Measurements from ENCODE around the gene TLE5. TPM values are rescaled to one million over a fixed set of nuclear protein-coding genes. Genes with fewer than 3 reads are reported as not detected.

The TLE5 gene
- total and polyA plus RNA-seq, 2 experiments from 2014 or later = 130 to 154 TPM

- Mint-ChIP-seq H3K36me3 (ENCODE audit: low read depth) (no peaks in the 10 kb centered on the region), H3K9me3 (peaks cover 9% of the 10 kb centered on the region), H3K27me3 (ENCODE audit: insufficient read depth, low read depth, poor library complexity) (peaks cover 9% of the 10 kb centered on the region), H3K4me3 (no peak overlapping the region), H3K27ac (no peak overlapping the region), H3K4me1 (no peaks in the 10 kb centered on the region)
- Histone ChIP-seq H3K36me3 (ENCODE audit: insufficient read depth) (no peaks in the 10 kb centered on the region), H3K4me1 (ENCODE audit: insufficient read depth) (no peaks in the 10 kb centered on the region), H3K4me3 (no peak overlapping the region), H3K4me2 (no peak overlapping the region), H4K20me1 (replicated peaks; ENCODE audit: insufficient read depth) (no peaks in the 10 kb centered on the region), H3K27ac (ENCODE audit: low read depth) (no peak overlapping the region), H3K79me2 (replicated peaks; ENCODE audit: insufficient read depth) (no peaks in the 10 kb centered on the region), H2AFZ (no peak overlapping the region), H3K27me3 (ENCODE audit: insufficient read depth) (no peaks in the 10 kb centered on the region), H3K9me2 (ENCODE audit: insufficient read depth) (no peaks in the 10 kb centered on the region), H3F3A (replicated peaks; ENCODE audit: low read depth) (no peaks in the 10 kb centered on the region)
- no peak for DNase-seq (ENCODE audit: low spot score)
- no peak for TF ChIP-seq REST (IDR thresholded peaks at IDR 0.05; ENCODE audit: unreplicated experiment)
- TF ChIP-seq STAT1 (IDR thresholded peaks at IDR 0.05; ENCODE audit: unreplicated experiment) = no peak
- TF ChIP-seq POLR2AphosphoS5 (IDR thresholded peaks at IDR 0.05; ENCODE audit: low read depth) = no peak
- no peak for TF ChIP-seq CREB1 (CRISPR knock-in tag; IDR thresholded peaks at IDR 0.05; ENCODE audit: low read depth)
- no peak for TF ChIP-seq JUNB (IDR thresholded peaks at IDR 0.05; ENCODE audit: unreplicated experiment)
- no peak for TF ChIP-seq ETS1 (IDR thresholded peaks at IDR 0.05)
- TF ChIP-seq ZNF114 (CRISPR knock-in tag; IDR thresholded peaks at IDR 0.05) = no peak
- TF ChIP-seq ZNF331 (CRISPR knock-in tag; IDR thresholded peaks at IDR 0.05; ENCODE audit: low read depth) = no peak
- TF ChIP-seq CTCF (conservative IDR thresholded peaks at IDR 0.05; ENCODE audit: low read depth in 2 of 2) = no peak
- TF ChIP-seq EZH2phosphoT487 (IDR thresholded peaks at IDR 0.05; ENCODE audit: unreplicated experiment) = no peak
- no peak for TF ChIP-seq NANOG (IDR thresholded peaks at IDR 0.05; ENCODE audit: borderline replicate concordance)
- TF ChIP-seq, protein P1, sequence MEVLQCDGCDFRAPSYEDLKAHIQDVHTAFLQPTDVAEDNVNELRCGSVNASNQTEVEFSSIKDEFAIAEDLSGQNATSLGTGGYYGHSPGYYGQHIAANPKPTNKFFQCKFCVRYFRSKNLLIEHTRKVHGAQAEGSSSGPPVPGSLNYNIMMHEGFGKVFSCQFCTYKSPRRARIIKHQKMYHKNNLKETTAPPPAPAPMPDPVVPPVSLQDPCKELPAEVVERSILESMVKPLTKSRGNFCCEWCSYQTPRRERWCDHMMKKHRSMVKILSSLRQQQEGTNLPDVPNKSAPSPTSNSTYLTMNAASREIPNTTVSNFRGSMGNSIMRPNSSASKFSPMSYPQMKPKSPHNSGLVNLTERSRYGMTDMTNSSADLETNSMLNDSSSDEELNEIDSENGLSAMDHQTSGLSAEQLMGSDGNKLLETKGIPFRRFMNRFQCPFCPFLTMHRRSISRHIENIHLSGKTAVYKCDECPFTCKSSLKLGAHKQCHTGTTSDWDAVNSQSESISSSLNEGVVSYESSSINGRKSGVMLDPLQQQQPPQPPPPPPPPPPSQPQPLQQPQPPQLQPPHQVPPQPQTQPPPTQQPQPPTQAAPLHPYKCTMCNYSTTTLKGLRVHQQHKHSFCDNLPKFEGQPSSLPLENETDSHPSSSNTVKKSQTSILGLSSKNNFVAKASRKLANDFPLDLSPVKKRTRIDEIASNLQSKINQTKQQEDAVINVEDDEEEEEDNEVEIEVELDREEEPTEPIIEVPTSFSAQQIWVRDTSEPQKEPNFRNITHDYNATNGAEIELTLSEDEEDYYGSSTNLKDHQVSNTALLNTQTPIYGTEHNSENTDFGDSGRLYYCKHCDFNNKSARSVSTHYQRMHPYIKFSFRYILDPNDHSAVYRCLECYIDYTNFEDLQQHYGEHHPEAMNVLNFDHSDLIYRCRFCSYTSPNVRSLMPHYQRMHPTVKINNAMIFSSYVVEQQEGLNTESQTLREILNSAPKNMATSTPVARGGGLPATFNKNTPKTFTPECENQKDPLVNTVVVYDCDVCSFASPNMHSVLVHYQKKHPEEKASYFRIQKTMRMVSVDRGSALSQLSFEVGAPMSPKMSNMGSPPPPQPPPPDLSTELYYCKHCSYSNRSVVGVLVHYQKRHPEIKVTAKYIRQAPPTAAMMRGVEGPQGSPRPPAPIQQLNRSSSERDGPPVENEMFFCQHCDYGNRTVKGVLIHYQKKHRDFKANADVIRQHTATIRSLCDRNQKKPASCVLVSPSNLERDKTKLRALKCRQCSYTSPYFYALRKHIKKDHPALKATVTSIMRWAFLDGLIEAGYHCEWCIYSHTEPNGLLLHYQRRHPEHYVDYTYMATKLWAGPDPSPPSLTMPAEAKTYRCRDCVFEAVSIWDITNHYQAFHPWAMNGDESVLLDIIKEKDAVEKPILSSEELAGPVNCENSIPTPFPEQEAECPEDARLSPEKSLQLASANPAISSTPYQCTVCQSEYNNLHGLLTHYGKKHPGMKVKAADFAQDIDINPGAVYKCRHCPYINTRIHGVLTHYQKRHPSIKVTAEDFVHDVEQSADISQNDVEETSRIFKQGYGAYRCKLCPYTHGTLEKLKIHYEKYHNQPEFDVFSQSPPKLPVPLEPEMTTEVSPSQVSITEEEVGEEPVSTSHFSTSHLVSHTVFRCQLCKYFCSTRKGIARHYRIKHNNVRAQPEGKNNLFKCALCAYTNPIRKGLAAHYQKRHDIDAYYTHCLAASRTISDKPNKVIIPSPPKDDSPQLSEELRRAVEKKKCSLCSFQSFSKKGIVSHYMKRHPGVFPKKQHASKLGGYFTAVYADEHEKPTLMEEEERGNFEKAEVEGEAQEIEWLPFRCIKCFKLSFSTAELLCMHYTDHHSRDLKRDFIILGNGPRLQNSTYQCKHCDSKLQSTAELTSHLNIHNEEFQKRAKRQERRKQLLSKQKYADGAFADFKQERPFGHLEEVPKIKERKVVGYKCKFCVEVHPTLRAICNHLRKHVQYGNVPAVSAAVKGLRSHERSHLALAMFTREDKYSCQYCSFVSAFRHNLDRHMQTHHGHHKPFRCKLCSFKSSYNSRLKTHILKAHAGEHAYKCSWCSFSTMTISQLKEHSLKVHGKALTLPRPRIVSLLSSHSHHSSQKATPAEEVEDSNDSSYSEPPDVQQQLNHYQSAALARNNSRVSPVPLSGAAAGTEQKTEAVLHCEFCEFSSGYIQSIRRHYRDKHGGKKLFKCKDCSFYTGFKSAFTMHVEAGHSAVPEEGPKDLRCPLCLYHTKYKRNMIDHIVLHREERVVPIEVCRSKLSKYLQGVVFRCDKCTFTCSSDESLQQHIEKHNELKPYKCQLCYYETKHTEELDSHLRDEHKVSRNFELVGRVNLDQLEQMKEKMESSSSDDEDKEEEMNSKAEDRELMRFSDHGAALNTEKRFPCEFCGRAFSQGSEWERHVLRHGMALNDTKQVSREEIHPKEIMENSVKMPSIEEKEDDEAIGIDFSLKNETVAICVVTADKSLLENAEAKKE (CRISPR knock-in tag; IDR thresholded peaks at IDR 0.05) = no peak
- TF ChIP-seq EZH2 (IDR thresholded peaks at IDR 0.05; ENCODE audit: low read depth, unreplicated experiment) = no peak
- no peak for ATAC-seq
These were observed 20.0 kb upstream of the TLE5 start for GRCh38 chr19:3082331-3082730.

Measured in GM23338 (cell line).